Stomach (tissue), 4 donors: ENCODE results near the gene NOVA1.

Experiments used
- EP300 ChIP-seq: sonication (generic); formaldehyde crosslinking; IDR thresholded peaks from one replicate; pipeline ENCODE4 v1.6.1; 2017; ENCODE audit warnings: antibody characterized with exemption
- POLR2A ChIP-seq, 4 donors: fragments of 450-650 bp; IDR thresholded peaks; one replicate each; pipeline ENCODE4 v1.6.1; 2016; ENCODE audit warnings: antibody characterized with exemption in 4 of 4, control low read depth in 2 of 4, mild to moderate bottlenecking in 1 of 4, moderate library complexity in 1 of 4
- TF ChIP-seq, protein P1 (sequence below), 7 experiments: fragments of 450-650 bp in 4 of 7; fragments of 200-600 bp in 3 of 7; sonication (generic) in 3 of 7; IDR thresholded peaks; one replicate each; pipeline ENCODE4 v1.5.1; 2016 to 2019; ENCODE audit warnings: antibody characterized with exemption in 7 of 7, control low read depth in 2 of 7, mild to moderate bottlenecking in 1 of 7

DNA sequence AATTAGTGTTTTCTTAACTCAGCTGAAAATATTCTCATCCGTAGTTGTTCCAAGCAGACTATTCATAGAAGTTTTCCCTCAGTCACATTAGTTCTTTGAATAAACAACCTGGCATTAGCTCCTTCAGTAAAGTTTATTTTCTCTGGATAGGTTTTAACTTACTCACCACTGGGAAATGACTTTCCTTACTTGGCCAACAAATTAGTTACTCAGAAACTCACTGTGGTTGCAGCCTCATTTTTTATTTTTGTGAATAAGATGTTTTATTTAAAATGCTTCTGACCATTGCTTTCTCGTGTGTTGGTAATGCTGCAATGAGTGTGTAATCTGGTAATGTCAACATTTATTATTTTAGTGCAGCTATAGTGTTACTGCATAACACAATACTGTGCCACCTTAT, 74.9 kb downstream of the NOVA1 start:
- no peak for TF ChIP-seq POLR2A (IDR thresholded peaks at IDR 0.05)
- TF ChIP-seq, protein P1, sequence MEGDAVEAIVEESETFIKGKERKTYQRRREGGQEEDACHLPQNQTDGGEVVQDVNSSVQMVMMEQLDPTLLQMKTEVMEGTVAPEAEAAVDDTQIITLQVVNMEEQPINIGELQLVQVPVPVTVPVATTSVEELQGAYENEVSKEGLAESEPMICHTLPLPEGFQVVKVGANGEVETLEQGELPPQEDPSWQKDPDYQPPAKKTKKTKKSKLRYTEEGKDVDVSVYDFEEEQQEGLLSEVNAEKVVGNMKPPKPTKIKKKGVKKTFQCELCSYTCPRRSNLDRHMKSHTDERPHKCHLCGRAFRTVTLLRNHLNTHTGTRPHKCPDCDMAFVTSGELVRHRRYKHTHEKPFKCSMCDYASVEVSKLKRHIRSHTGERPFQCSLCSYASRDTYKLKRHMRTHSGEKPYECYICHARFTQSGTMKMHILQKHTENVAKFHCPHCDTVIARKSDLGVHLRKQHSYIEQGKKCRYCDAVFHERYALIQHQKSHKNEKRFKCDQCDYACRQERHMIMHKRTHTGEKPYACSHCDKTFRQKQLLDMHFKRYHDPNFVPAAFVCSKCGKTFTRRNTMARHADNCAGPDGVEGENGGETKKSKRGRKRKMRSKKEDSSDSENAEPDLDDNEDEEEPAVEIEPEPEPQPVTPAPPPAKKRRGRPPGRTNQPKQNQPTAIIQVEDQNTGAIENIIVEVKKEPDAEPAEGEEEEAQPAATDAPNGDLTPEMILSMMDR (IDR thresholded peaks at IDR 0.05): no peak
- TF ChIP-seq EP300: no peak
